Cardiac fibroblast (primary cell): ENCODE data around the gene H1-8.

Source experiments
- DNase-seq, 2 donors: peaks; one replicate each; pipeline versions ENCODE4 v3.0.0 to v3.0.0-alpha.2; 2010; ENCODE audit warnings: low read depth in 2 of 2
- H3K4me3 ChIP-seq, 2 donors: replicated peaks in 1 of 2; 1 replicate in 1 of 2; 2 replicates in 1 of 2; pipeline ENCODE4 v1.5.1; 2011; ENCODE audit warnings: low read depth in 2 of 2, low read length in 2 of 2, mild to moderate bottlenecking in 2 of 2, moderate library complexity in 1 of 2
- CTCF ChIP-seq: IDR thresholded peaks from one replicate; pipeline ENCODE4 v1.5.1; 2011; ENCODE audit warnings: low read depth, mild to moderate bottlenecking, low read length, inconsistent platforms

The H1-8 gene

GRCh38 chr3:129529436-129530210 lies 13.4 kb upstream of the H1-8 start:
- no peak overlapping the region for H3K4me3 ChIP-seq
- DNase-seq, result peak in 1 of 2 donors; percentile 21
- TF ChIP-seq CTCF, result no peak

- no peak overlapping the region for H3K4me3 ChIP-seq
- TF ChIP-seq CTCF, result no peak
- peak; percentile 48 to 96 for DNase-seq
These were observed 12.7 kb upstream of the H1-8 start for GRCh38 chr3:129530251-129530791.

DNA sequence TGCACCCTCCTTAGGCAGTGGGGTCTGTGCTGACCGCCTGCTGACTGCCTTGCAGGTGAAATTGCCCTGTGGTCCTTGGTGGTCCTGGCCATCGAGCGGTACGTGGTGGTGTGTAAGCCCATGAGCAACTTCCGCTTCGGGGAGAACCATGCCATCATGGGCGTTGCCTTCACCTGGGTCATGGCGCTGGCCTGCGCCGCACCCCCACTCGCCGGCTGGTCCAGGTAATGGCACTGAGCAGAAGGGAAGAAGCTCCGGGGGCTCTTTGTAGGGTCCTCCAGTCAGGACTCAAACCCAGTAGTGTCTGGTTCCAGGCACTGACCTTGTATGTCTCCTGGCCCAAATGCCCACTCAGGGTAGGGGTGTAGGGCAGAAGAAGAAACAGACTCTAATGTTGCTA lies 12.2 kb upstream of the H1-8 start:
- no peak overlapping the region for H3K4me3 ChIP-seq
- TF ChIP-seq CTCF, result no peak
- no peak for DNase-seq

GRCh38 chr3:129531699-129532098 lies 11.3 kb upstream of the H1-8 start:
- no peak for TF ChIP-seq CTCF
- H3K4me3 ChIP-seq, result no peak overlapping the region
- DNase-seq, result no peak

- H3K4me3 ChIP-seq, result no peak overlapping the region
- DNase-seq, result no peak
- no peak for TF ChIP-seq CTCF
These were observed 10.7 kb upstream of the H1-8 start for GRCh38 chr3:129532261-129532660.

GRCh38 chr3:129533406-129533805 lies 9.6 kb upstream of the H1-8 start:
- DNase-seq, result no peak
- TF ChIP-seq CTCF, result no peak

More at GRCh38 chr3:129533406-129533805, 9.6 kb upstream of the H1-8 start:
- no peak overlapping the region for H3K4me3 ChIP-seq
